Measurements from ENCODE around the gene CTSD.

CTSD gene

DNA sequence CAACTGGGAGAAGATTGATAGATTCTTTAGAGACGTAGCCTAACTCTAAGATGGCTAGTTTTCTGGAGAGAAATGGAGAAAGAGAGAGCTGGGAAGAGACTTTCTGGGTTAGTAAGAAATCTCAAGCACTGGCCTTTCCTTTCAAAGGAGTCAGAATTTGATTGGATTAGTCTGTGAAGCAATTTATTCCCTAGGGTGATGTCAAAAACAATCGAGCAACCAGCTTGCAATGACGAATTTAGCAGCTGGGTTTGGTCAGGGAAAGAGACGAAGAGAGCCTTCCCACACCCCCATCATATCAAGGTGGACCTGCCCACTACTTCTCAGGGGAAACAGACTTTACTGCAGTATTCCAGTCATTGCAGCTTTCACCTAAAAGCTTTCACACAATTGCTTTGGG lies 56.0 kb downstream of the CTSD start:
- in situ Hi-C loops (cut with HindIII; ENCODE audit: low sequenced_read_pairs): loop anchor here (10.0 kb wide), 1 partner anchor 67 kb away; no protein-coding TSS in a partner anchor
- H3K4me3 ChIP-seq (ENCODE audit: low read depth, low read length): no peak overlapping the region

DNA sequence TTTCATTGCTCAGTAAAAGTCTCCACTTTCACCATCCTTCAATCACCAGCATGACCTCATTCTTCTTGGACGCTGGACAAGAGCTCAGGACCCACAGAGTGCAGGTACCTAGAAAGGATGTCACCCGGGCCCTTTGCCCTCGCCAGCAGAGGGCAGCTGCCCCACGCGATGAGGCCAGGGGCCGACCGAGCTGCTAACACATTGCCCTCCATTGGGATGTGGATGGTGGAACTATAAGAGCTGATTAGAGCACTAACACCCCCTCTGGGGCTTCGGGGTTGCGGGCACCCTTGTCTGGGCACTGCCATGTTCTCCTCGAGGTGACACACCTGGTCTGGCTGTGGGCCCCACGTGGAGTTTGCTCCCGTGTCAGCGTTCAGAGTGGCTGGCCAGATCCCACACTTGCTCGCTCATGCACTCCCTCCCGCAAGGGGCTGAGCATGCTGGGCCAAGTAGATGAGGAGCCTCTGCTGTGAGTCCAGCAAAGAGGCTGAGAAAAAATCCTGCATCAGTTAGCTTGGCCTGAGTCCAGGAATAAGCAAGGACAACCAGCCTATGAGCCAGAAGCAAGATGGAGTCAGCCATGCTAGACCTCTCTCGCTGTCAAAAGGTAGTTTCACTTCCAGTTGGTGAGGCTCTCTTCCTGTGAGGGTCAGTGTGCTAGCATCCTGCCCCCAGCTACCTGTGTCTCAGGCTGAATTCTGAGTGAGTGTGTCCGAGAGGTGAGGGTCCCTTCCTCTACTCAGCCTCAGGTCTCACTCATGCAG lies 56.9 kb downstream of the CTSD start:
- in situ Hi-C loops (cut with HindIII; ENCODE audit: low sequenced_read_pairs): loop anchor here (10.0 kb wide), 1 partner anchor 68 kb away; no protein-coding TSS in a partner anchor
- no peak for DNase-seq (ENCODE audit: low read depth)
- TF ChIP-seq, protein P1, sequence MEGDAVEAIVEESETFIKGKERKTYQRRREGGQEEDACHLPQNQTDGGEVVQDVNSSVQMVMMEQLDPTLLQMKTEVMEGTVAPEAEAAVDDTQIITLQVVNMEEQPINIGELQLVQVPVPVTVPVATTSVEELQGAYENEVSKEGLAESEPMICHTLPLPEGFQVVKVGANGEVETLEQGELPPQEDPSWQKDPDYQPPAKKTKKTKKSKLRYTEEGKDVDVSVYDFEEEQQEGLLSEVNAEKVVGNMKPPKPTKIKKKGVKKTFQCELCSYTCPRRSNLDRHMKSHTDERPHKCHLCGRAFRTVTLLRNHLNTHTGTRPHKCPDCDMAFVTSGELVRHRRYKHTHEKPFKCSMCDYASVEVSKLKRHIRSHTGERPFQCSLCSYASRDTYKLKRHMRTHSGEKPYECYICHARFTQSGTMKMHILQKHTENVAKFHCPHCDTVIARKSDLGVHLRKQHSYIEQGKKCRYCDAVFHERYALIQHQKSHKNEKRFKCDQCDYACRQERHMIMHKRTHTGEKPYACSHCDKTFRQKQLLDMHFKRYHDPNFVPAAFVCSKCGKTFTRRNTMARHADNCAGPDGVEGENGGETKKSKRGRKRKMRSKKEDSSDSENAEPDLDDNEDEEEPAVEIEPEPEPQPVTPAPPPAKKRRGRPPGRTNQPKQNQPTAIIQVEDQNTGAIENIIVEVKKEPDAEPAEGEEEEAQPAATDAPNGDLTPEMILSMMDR (IDR thresholded peaks at IDR 0.05; ENCODE audit: low read depth, low read length, missing control alignments): no peak
- H3K4me3 ChIP-seq (ENCODE audit: low read depth, low read length): no peak overlapping the region

More for the DNA sequence above, 56.0 kb downstream of the CTSD start:
- DNase-seq (ENCODE audit: low read depth): no peak
- TF ChIP-seq, protein P1 (IDR thresholded peaks at IDR 0.05; ENCODE audit: low read depth, low read length, missing control alignments): no peak

DNA sequence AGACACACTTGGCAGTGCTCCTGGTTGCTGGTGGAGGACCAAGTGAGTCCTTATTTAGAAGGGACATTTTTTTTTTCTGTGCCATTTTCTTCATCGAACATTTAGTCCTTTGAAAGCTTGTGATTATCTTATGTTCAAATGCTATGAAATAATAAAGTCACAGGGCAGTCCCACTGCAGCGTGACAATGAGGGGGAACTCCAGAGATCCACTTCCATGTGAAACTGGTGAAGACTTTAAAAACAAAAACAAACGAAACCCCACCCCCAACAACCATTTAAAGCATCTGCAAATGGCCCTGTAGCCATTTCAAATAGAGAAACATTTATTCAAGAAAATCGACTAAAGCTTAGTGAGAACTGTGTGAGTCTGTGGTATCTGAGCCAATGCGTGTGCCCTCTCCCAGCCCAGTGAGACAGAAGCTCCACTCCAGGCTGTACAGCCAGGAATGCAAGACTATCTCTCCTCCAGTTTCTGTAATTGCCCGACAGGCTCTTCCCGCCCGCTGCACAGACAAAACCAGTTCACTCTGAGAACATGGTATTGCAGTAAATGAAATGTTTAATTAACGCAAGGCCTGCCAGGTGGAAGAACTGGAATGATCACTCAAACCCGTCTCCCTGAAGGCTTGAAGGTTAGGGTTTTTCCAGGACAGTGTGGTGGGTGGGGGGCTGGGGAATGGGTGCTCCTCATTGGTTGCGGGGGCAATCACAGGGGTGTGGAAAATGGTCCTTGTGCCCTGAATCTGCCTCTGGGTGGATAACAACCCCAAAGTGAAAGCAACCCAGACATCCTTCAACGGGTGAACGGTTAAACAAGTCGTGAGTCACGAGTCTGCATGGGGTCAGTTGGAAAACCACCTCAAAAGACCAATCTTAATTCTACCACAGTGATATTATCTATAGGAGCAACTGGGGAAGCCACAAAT lies 58.3 kb downstream of the CTSD start:
- in situ Hi-C loops (cut with HindIII; ENCODE audit: low sequenced_read_pairs): loop anchor here (10.0 kb wide), 1 partner anchor 69 kb away; no protein-coding TSS in a partner anchor
- DNase-seq (ENCODE audit: low read depth): peak; percentile 13
- H3K4me3 ChIP-seq (ENCODE audit: low read depth, low read length): no peak overlapping the region
- TF ChIP-seq, protein P1 (IDR thresholded peaks at IDR 0.05; ENCODE audit: low read depth, low read length, missing control alignments): no peak

DNA sequence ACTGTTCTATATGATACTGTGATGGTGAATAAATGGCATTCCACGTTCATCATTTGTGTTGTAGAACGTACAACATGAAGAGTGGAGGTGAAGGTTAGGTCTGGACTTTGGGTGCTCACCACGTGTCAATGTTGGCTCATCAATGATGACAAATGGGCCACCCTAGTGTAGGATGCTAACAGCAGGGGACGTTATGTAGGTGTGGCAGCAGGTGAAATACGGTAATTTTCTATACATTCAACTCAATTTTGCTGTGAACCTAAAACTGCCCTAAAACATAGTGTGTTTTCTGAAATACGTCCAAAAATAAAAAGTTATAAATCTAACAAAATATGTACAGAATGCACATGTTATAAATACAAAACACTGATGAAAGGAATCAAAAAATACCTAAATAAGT lies 60.6 kb downstream of the CTSD start:
- no peak overlapping the region for H3K4me3 ChIP-seq (ENCODE audit: low read depth, low read length)
- TF ChIP-seq, protein P1 (IDR thresholded peaks at IDR 0.05; ENCODE audit: low read depth, low read length, missing control alignments): no peak
- DNase-seq (ENCODE audit: low read depth): no peak
- in situ Hi-C loops (cut with HindIII; ENCODE audit: low sequenced_read_pairs): loop anchor here (10.0 kb wide), 1 partner anchor 72 kb away; no protein-coding TSS in a partner anchor

All from astrocyte of the cerebellum (primary cell).